ENCODE data around the gene HDAC4.
A peak's percentile ranks its signal among the peaks of the same experiment; 100 is the strongest.

HDAC4 gene

GRCh38 chr2:239179851-239180371 lies 220.9 kb downstream of the HDAC4 start:
- peak; percentile 40 for DNase-seq

- peak; percentile 2 for DNase-seq
These were observed 221.9 kb downstream of the HDAC4 start for GRCh38 chr2:239178954-239179353.

- DNase-seq, result peak; percentile 11
These were observed 222.3 kb downstream of the HDAC4 start for GRCh38 chr2:239178484-239178883.

- peak; percentile 9 for DNase-seq
These were observed 222.9 kb downstream of the HDAC4 start for GRCh38 chr2:239177908-239178307.

- no peak for DNase-seq
These were observed 223.5 kb downstream of the HDAC4 start for GRCh38 chr2:239177325-239177724.

- peak; percentile 16 for DNase-seq
These were observed 224.5 kb downstream of the HDAC4 start for GRCh38 chr2:239176138-239176803.

- DNase-seq, result peak; percentile 22
These were observed 225.6 kb downstream of the HDAC4 start for GRCh38 chr2:239175181-239175580.

- DNase-seq, result no peak
These were observed 227.5 kb downstream of the HDAC4 start for GRCh38 chr2:239173301-239173700.

GRCh38 chr2:239171643-239172042 lies 229.2 kb downstream of the HDAC4 start:
- DNase-seq, result no peak

GRCh38 chr2:239169311-239170048 lies 231.3 kb downstream of the HDAC4 start:
- DNase-seq, result peak; percentile 12

- peak; percentile 33 for DNase-seq
These were observed 232.2 kb downstream of the HDAC4 start for GRCh38 chr2:239168575-239168974.

- peak; percentile 49 for DNase-seq
These were observed 232.9 kb downstream of the HDAC4 start for GRCh38 chr2:239167766-239168444.

GRCh38 chr2:239167011-239167673 lies 233.7 kb downstream of the HDAC4 start:
- DNase-seq, result peak; percentile 39

GRCh38 chr2:239166201-239166834 lies 234.5 kb downstream of the HDAC4 start:
- peak; percentile 23 for DNase-seq

GRCh38 chr2:239165206-239165831 lies 235.5 kb downstream of the HDAC4 start:
- DNase-seq, result peak; percentile 10

GRCh38 chr2:239164335-239164871 lies 236.4 kb downstream of the HDAC4 start:
- DNase-seq, result peak; percentile 12

- DNase-seq, result peak; percentile 22
These were observed 237.0 kb downstream of the HDAC4 start for GRCh38 chr2:239163688-239164334.

GRCh38 chr2:239162976-239163687 lies 237.7 kb downstream of the HDAC4 start:
- peak; percentile 16 for DNase-seq

- peak; percentile 25 for DNase-seq
These were observed 238.5 kb downstream of the HDAC4 start for GRCh38 chr2:239162141-239162821.

- peak; percentile 28 for DNase-seq
These were observed 239.1 kb downstream of the HDAC4 start for GRCh38 chr2:239161711-239162140.

Measured in right forelimb (tissue), 1 donor.